ENCODE measurements around the gene ZMYND10. TPM values are rescaled to one million over a fixed set of nuclear protein-coding genes. Genes with fewer than 3 reads are reported as not detected.
A peak's percentile ranks its signal among the peaks of the same experiment; 100 is the strongest.

ZMYND10 gene
- total and polyA plus RNA-seq, 2 experiments from 2014 or later: 0.29 to 0.31 TPM

DNA sequence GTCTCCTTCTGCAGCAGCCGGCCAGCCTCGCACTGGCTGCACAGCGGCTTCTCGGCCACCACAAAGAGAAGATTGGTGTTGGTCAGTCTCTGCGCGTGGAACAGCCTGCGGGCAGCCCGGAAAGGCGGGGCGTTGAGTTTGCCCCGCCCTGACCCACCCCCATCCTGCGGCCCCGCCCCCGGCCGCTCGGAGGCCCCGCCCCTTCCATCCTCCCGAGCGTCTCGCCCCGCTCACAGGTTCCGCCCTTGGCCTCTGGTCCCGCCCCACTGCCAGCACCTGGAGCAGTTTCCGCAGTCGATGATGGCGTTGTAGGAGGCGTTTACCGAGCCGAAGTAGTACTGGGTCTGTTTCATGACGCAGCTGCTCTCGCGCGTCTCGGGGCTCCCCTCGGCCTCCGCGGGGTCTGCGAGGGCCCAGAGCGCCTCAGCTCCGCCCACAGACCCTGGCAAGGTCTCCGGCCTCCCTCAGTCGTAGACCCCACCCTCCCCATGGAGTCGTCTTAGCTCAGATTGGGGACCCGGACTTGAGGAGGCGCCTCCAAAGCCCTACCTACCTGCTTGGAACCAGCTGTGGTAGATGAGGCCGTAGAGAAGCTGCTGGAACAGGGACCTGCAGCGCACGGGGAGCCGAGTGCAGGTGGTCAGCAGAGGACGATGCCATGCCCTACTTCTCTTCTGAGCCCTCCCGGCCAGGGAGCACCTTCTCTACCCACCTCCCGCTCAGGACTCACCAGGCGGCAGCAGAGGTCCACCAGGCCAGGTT is 19.7 kb upstream of the ZMYND10 start:
- Mint-ChIP-seq H3K27me3 (ENCODE audit: insufficient read depth, low read depth, poor library complexity) (peaks cover 16% of the 10 kb centered on the region), H3K4me3 (peak overlapping the region; percentile 77), H3K9me3 (no peaks in the 10 kb centered on the region; the same call in 2 of the 3 replicates), H3K27ac (0 out of 2 replicates have a peak overlapping the region, but pooled peaks have one; percentile 40), H3K36me3 (ENCODE audit: low read depth) (no peaks in the 10 kb centered on the region), H3K4me1 (peaks cover 4% of the 10 kb centered on the region; the same call in 1 of the 3 replicates)
- H2AFZ ChIP-seq: peak overlapping the region; percentile 86
- TF ChIP-seq POLR2AphosphoS5 (IDR thresholded peaks at IDR 0.05; ENCODE audit: low read depth) (peak; percentile 53; the same call in 1 of the 2 replicates), EZH2phosphoT487 (IDR thresholded peaks at IDR 0.05; ENCODE audit: unreplicated experiment) (no peak), JUNB (IDR thresholded peaks at IDR 0.05; ENCODE audit: unreplicated experiment) (no peak), CREB1 (CRISPR knock-in tag; IDR thresholded peaks at IDR 0.05; ENCODE audit: low read depth) (peak; percentile 66), CTCF (conservative IDR thresholded peaks at IDR 0.05; ENCODE audit: low read depth in 2 of 2) (peak; percentile 17 to 60; a peak in 2 of 4 replicates), STAT1 (IDR thresholded peaks at IDR 0.05; ENCODE audit: unreplicated experiment) (no peak), ZNF114 (CRISPR knock-in tag; IDR thresholded peaks at IDR 0.05) (no peak)
- TF ChIP-seq, protein P1, sequence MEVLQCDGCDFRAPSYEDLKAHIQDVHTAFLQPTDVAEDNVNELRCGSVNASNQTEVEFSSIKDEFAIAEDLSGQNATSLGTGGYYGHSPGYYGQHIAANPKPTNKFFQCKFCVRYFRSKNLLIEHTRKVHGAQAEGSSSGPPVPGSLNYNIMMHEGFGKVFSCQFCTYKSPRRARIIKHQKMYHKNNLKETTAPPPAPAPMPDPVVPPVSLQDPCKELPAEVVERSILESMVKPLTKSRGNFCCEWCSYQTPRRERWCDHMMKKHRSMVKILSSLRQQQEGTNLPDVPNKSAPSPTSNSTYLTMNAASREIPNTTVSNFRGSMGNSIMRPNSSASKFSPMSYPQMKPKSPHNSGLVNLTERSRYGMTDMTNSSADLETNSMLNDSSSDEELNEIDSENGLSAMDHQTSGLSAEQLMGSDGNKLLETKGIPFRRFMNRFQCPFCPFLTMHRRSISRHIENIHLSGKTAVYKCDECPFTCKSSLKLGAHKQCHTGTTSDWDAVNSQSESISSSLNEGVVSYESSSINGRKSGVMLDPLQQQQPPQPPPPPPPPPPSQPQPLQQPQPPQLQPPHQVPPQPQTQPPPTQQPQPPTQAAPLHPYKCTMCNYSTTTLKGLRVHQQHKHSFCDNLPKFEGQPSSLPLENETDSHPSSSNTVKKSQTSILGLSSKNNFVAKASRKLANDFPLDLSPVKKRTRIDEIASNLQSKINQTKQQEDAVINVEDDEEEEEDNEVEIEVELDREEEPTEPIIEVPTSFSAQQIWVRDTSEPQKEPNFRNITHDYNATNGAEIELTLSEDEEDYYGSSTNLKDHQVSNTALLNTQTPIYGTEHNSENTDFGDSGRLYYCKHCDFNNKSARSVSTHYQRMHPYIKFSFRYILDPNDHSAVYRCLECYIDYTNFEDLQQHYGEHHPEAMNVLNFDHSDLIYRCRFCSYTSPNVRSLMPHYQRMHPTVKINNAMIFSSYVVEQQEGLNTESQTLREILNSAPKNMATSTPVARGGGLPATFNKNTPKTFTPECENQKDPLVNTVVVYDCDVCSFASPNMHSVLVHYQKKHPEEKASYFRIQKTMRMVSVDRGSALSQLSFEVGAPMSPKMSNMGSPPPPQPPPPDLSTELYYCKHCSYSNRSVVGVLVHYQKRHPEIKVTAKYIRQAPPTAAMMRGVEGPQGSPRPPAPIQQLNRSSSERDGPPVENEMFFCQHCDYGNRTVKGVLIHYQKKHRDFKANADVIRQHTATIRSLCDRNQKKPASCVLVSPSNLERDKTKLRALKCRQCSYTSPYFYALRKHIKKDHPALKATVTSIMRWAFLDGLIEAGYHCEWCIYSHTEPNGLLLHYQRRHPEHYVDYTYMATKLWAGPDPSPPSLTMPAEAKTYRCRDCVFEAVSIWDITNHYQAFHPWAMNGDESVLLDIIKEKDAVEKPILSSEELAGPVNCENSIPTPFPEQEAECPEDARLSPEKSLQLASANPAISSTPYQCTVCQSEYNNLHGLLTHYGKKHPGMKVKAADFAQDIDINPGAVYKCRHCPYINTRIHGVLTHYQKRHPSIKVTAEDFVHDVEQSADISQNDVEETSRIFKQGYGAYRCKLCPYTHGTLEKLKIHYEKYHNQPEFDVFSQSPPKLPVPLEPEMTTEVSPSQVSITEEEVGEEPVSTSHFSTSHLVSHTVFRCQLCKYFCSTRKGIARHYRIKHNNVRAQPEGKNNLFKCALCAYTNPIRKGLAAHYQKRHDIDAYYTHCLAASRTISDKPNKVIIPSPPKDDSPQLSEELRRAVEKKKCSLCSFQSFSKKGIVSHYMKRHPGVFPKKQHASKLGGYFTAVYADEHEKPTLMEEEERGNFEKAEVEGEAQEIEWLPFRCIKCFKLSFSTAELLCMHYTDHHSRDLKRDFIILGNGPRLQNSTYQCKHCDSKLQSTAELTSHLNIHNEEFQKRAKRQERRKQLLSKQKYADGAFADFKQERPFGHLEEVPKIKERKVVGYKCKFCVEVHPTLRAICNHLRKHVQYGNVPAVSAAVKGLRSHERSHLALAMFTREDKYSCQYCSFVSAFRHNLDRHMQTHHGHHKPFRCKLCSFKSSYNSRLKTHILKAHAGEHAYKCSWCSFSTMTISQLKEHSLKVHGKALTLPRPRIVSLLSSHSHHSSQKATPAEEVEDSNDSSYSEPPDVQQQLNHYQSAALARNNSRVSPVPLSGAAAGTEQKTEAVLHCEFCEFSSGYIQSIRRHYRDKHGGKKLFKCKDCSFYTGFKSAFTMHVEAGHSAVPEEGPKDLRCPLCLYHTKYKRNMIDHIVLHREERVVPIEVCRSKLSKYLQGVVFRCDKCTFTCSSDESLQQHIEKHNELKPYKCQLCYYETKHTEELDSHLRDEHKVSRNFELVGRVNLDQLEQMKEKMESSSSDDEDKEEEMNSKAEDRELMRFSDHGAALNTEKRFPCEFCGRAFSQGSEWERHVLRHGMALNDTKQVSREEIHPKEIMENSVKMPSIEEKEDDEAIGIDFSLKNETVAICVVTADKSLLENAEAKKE (CRISPR knock-in tag; IDR thresholded peaks at IDR 0.05): no peak
- peak overlapping the region; percentile 95 for H3K4me2 ChIP-seq
- no peaks in the 10 kb centered on the region for H3K79me2 ChIP-seq (replicated peaks; ENCODE audit: insufficient read depth)
- peak; percentile 86 for ATAC-seq
- H3K4me3 ChIP-seq: peak overlapping the region; percentile 78
- no peaks in the 10 kb centered on the region for H3K9me2 ChIP-seq (ENCODE audit: insufficient read depth)
- peaks cover 11% of the 10 kb centered on the region; the same call in 1 of the 2 replicates for H3K27me3 ChIP-seq (ENCODE audit: insufficient read depth)
- H3K4me1 ChIP-seq (ENCODE audit: insufficient read depth): no peaks in the 10 kb centered on the region
- 0 out of 2 replicates have a peak, but pooled peaks cover 5% of the 10 kb centered on the region for H3F3A ChIP-seq (replicated peaks; ENCODE audit: low read depth)
- no peaks in the 10 kb centered on the region for H3K36me3 ChIP-seq (ENCODE audit: insufficient read depth)
- H3K27ac ChIP-seq (ENCODE audit: low read depth): no peak overlapping the region
- H4K20me1 ChIP-seq (replicated peaks; ENCODE audit: insufficient read depth): no peaks in the 10 kb centered on the region
- DNase-seq (ENCODE audit: low spot score): peak; percentile 97

All from GM23338 (cell line).